CD4-positive, alpha-beta memory T cell (primary cell): ENCODE measurements around the gene MAP4K4. TPM values are rescaled to one million over a fixed set of nuclear protein-coding genes. Genes with fewer than 3 reads are reported as not detected.

ENCODE experiments used
- CTCF ChIA-PET: fragments of 350-600 bp; sonication (Branson Sonifier 250); formaldehyde crosslinking; loops from one replicate; lab custom pipeline; 2021; ENCODE audit warnings: inconsistent platforms; ENCODE audit not compliant: partially characterized antibody; lab: Charles Lee
- POLR2A ChIA-PET: fragments of 350-600 bp; sonication (Branson Sonifier 250); formaldehyde crosslinking; loops from one replicate; lab custom pipeline; 2021; ENCODE audit not compliant: partially characterized antibody; lab: Charles Lee
- DNase-seq, 5 donors: peaks; one replicate each; pipeline versions ENCODE4 v3.0.0 to v3.0.0-alpha.2; 2020 to 2022; ENCODE audit warnings: mixed read lengths in 1 of 5
- H3K27ac ChIP-seq: one replicate; pipeline ENCODE4 v1.7.0; 2013; ENCODE audit warnings: low read depth, low read length
- H3K27me3 ChIP-seq: 2 replicates; pipeline ENCODE4 v1.7.0; 2013; ENCODE audit warnings: mild to moderate bottlenecking, low read length, moderate library complexity; ENCODE audit not compliant: insufficient read depth
- H3K36me3 ChIP-seq: 2 replicates; pipeline ENCODE4 v1.7.0; 2013; ENCODE audit warnings: mild to moderate bottlenecking, low read length, moderate library complexity; ENCODE audit not compliant: insufficient read depth
- H3K4me1 ChIP-seq: 2 replicates; pipeline ENCODE4 v1.7.0; 2013; ENCODE audit warnings: mild to moderate bottlenecking, low read length, moderate library complexity; ENCODE audit not compliant: insufficient read depth
- H3K4me3 ChIP-seq, 2 donors: one replicate each; pipeline ENCODE4 v1.7.0; 2013; ENCODE audit warnings: low read length in 2 of 2, mild to moderate bottlenecking in 1 of 2
- H3K9me3 ChIP-seq, 2 donors: one replicate each; pipeline ENCODE4 v1.7.0; 2013; ENCODE audit warnings: low read length in 2 of 2, control low read depth in 1 of 2; ENCODE audit not compliant: control insufficient read depth in 1 of 2
- H3K27ac Mint-ChIP-seq, 7 donors: one replicate each; pipeline ENCODE4 v1.8.0; 2020 to 2021; ENCODE audit warnings: mixed read lengths in 7 of 7, mild to moderate bottlenecking in 6 of 7, inconsistent platforms in 3 of 7, moderate library complexity in 3 of 7
- H3K27me3 Mint-ChIP-seq, 2 donors: one replicate each; pipeline ENCODE4 v1.8.0; 2020 to 2021; ENCODE audit warnings: mixed read lengths in 2 of 2
- H3K36me3 Mint-ChIP-seq, 2 donors: one replicate each; pipeline ENCODE4 v1.8.0; 2020 to 2021; ENCODE audit warnings: mixed read lengths in 2 of 2, inconsistent platforms in 1 of 2, mild to moderate bottlenecking in 1 of 2
- H3K4me1 Mint-ChIP-seq, 4 donors: one replicate each; pipeline ENCODE4 v1.8.0; 2020 to 2021; ENCODE audit warnings: mixed read lengths in 4 of 4, mild to moderate bottlenecking in 1 of 4
- H3K4me3 Mint-ChIP-seq, 8 donors: one replicate each; pipeline ENCODE4 v1.8.0; 2020 to 2021; ENCODE audit warnings: mixed read lengths in 8 of 8, mild to moderate bottlenecking in 7 of 8, moderate library complexity in 6 of 8, inconsistent platforms in 3 of 8
- H3K9me3 Mint-ChIP-seq, 8 donors: one replicate each; pipeline ENCODE4 v1.8.0; 2020 to 2021; ENCODE audit warnings: mixed read lengths in 8 of 8, mild to moderate bottlenecking in 5 of 8, inconsistent platforms in 3 of 8, moderate library complexity in 1 of 8
- intact Hi-C: fragments of 100-400 bp; cut with micrococcal nuclease; formaldehyde crosslinking; loops from one replicate; pipeline ENCODE4 v1.15.1; 2023
- polyA plus RNA-seq, 2 donors: library from polyadenylated mRNA; unstranded; fragments of 300-500 nt; fragmentation: Illumina TruSeq; gene quantifications; one replicate each; pipeline ENCODE4 v1.2.3, GENCODE V29; 2021
- total RNA-seq, 2 experiments: library from RNA; stranded (reverse); gene quantifications; one replicate each; pipeline ENCODE4 v1.2.3, GENCODE V29; 2021

The MAP4K4 gene
- total and polyA plus RNA-seq, 4 experiments from 2014 or later, result 2.4 to 114 (median 62.2) TPM

DNA sequence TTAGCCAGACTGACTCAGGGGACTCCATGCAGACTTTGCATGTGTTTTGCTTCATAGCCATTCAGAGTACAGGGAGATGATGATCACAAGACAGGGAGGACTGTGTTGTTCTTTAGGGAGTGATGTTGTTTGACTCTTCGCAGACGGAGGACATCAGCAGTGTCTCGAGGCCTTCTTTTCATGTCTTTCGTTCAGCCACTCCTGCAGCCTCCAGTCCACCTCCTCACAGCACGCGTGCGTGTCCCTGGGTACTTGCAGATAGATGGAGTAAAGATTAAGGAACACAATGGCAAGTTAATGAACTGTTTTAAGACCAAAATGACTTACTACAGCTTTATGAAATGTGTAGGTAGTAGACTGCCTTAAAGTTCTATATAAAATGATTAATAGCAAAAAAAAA is 114.7 kb downstream of the MAP4K4 start:
- ChIA-PET CTCF (interaction anchor here (2.7 kb wide), 1 partner anchor 10 kb away, joined by 6 read pairs; no protein-coding TSS in a partner anchor), POLR2A (no interaction called here)
- DNase-seq, result no peak
- Histone ChIP-seq H3K9me3 (no peaks in the 10 kb centered on the region), H3K4me1 (peaks cover 47% of the 10 kb centered on the region), H3K27me3 (no peaks in the 10 kb centered on the region), H3K36me3 (no peaks in the 10 kb centered on the region), H3K4me3 (no peak overlapping the region), H3K27ac (no peak overlapping the region)
- Mint-ChIP-seq H3K4me3 (no peak overlapping the region), H3K27ac (no peak overlapping the region), H3K27me3 (no peaks in the 10 kb centered on the region), H3K9me3 (peaks cover 0 to 3% (median 0%) of the 10 kb centered on the region in 8 donors), H3K4me1 (peaks cover 51 to 76% (median 64%) of the 10 kb centered on the region in 4 donors), H3K36me3 (peaks cover 7 to 14% of the 10 kb centered on the region in 2 donors)
- intact Hi-C loops, result no loop called here

GRCh38 chr2:101814752-101815151 is 117.2 kb downstream of the MAP4K4 start:
- Histone ChIP-seq H3K4me1 (peaks cover 58% of the 10 kb centered on the region), H3K4me3 (no peak overlapping the region), H3K27ac (no peak overlapping the region), H3K9me3 (no peaks in the 10 kb centered on the region), H3K27me3 (no peaks in the 10 kb centered on the region), H3K36me3 (no peaks in the 10 kb centered on the region)
- H3K36me3 Mint-ChIP-seq, result peaks cover 4 to 10% of the 10 kb centered on the region in 2 donors
- no peaks in the 10 kb centered on the region for H3K27me3 Mint-ChIP-seq
- peaks cover 0 to 3% (median 0%) of the 10 kb centered on the region in 8 donors for H3K9me3 Mint-ChIP-seq
- H3K4me1 Mint-ChIP-seq, result peaks cover 62 to 83% (median 73%) of the 10 kb centered on the region in 4 donors
- ChIA-PET CTCF (interaction anchor here (0.9 to 1.6 kb wide), 4 partner anchors 10 to 396 kb away, joined by 3 to 5 read pairs (median 4); no protein-coding TSS in a partner anchor), POLR2A (no interaction called here)
- no peak for DNase-seq
- H3K27ac Mint-ChIP-seq, result peak overlapping the region in 5 of 7 donors; percentile 0 to 77 (median 60)
- intact Hi-C loops, result no loop called here
- peak overlapping the region in 1 of 8 donors; percentile 9 for H3K4me3 Mint-ChIP-seq

- no peaks in the 10 kb centered on the region for H3K27me3 ChIP-seq
- H3K9me3 ChIP-seq, result no peaks in the 10 kb centered on the region
- intact Hi-C loops, result no loop called here
- H3K36me3 ChIP-seq, result no peaks in the 10 kb centered on the region
- Mint-ChIP-seq H3K27ac (peak overlapping the region in 1 of 7 donors; percentile 42), H3K27me3 (no peaks in the 10 kb centered on the region), H3K36me3 (peaks cover 2 to 10% of the 10 kb centered on the region in 2 donors), H3K9me3 (peaks cover 0 to 3% (median 0%) of the 10 kb centered on the region in 8 donors), H3K4me1 (peaks cover 62 to 85% (median 73%) of the 10 kb centered on the region in 4 donors), H3K4me3 (no peak overlapping the region)
- no peak for DNase-seq
- ChIA-PET CTCF (interaction anchor here (1.0 to 1.6 kb wide), 3 partner anchors 13 to 396 kb away, joined by 3 to 5 read pairs (median 4); no protein-coding TSS in a partner anchor), POLR2A (no interaction called here)
- H3K4me3 ChIP-seq, result no peak overlapping the region
- H3K4me1 ChIP-seq, result peaks cover 57% of the 10 kb centered on the region
- no peak overlapping the region for H3K27ac ChIP-seq
Observed at GRCh38 chr2:101815154-101815553, 117.6 kb downstream of the MAP4K4 start.

DNA sequence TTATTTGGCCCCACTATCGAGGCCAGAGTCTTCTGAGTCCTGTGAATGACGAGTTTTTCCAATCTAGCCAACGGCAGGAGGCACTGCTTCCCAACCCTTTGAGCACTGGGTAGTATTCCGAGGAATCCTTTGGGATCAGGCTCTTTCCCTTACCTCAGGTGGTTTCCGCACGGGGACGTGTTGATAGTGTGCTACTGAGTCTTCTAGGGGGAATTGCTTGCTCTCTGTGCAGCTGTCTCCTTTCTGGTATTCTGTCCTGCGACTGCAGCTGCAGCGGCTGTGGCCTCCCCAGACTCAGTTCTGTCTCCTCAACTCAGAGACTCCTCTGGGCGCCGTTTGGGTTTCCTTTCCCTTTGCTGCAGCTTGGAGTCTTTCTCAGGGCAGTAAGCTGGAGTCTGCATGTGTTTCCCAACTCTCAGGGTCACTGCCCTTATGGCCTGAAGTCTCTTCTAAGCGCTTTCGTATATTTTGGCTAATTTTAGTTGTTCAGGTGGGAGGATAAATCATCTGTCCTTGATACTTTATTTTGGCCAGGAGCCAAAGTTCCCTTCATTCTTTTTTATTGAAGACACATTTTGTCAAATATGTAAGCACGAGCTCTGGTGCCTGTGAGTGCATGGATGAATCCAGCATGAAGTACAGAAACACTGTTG is 118.4 kb downstream of the MAP4K4 start:
- peaks cover 60 to 92% (median 77%) of the 10 kb centered on the region in 4 donors for H3K4me1 Mint-ChIP-seq

DNA sequence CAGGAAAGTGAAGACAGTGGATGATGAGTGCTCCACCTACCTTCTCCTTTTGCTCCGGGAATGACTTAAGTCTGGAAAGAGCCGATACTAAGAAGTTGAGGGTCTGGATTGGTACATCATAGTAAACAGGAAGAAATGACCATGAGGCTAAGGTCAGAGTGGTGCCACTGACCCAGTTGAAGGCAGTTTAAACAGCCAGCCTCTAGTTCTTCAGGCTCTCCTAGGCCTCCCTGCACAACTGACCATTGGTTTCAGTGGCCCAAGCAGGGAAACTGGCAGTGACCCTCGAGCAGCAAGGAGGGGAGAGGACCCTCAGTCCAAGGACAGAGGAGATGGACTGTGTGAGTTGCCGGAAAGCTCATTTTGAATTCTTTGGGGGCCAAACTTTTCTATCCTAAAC is 119.1 kb downstream of the MAP4K4 start:
- intact Hi-C loops, result no loop called here
- no peak overlapping the region for H3K27ac ChIP-seq
- no peaks in the 10 kb centered on the region for H3K27me3 ChIP-seq
- peaks cover 64% of the 10 kb centered on the region for H3K4me1 ChIP-seq
- peaks cover 60 to 94% (median 78%) of the 10 kb centered on the region in 4 donors for H3K4me1 Mint-ChIP-seq
- no peaks in the 10 kb centered on the region for H3K9me3 ChIP-seq
- no peak for DNase-seq
- H3K4me3 Mint-ChIP-seq, result no peak overlapping the region
- CTCF ChIA-PET, result interaction anchor here (1.8 kb wide), 1 partner anchor 12 kb away, joined by 4 read pairs; no protein-coding TSS in a partner anchor
- no peaks in the 10 kb centered on the region for H3K36me3 ChIP-seq
- H3K27me3 Mint-ChIP-seq, result no peaks in the 10 kb centered on the region
- H3K9me3 Mint-ChIP-seq, result no peaks in the 10 kb centered on the region
- POLR2A ChIA-PET, result no interaction called here
- H3K27ac Mint-ChIP-seq, result peak overlapping the region in 4 of 7 donors; percentile 42 to 57 (median 56)
- peaks cover 2 to 7% of the 10 kb centered on the region in 2 donors for H3K36me3 Mint-ChIP-seq
- no peak overlapping the region for H3K4me3 ChIP-seq

More for the DNA sequence above, 118.4 kb downstream of the MAP4K4 start:
- Mint-ChIP-seq H3K9me3 (peaks cover 0 to 3% (median 0%) of the 10 kb centered on the region in 8 donors), H3K27me3 (no peaks in the 10 kb centered on the region), H3K36me3 (peaks cover 2 to 10% of the 10 kb centered on the region in 2 donors), H3K27ac (peak overlapping the region in 4 of 7 donors; percentile 30 to 57 (median 45)), H3K4me3 (peak overlapping the region in 1 of 8 donors; percentile 3)
- no peak overlapping the region for H3K27ac ChIP-seq
- POLR2A ChIA-PET, result no interaction called here
- intact Hi-C loops, result no loop called here
- no peaks in the 10 kb centered on the region for H3K9me3 ChIP-seq
- H3K27me3 ChIP-seq, result no peaks in the 10 kb centered on the region
- H3K36me3 ChIP-seq, result no peaks in the 10 kb centered on the region
- no peak for DNase-seq
- peaks cover 63% of the 10 kb centered on the region for H3K4me1 ChIP-seq
- no peak overlapping the region for H3K4me3 ChIP-seq
- CTCF ChIA-PET, result interaction anchor here (1.6 kb wide), 1 partner anchor 19 kb away, joined by 3 read pairs; no protein-coding TSS in a partner anchor

- H3K36me3 ChIP-seq, result no peaks in the 10 kb centered on the region
- CTCF ChIA-PET, result interaction anchor here (1.8 to 2.0 kb wide), 2 partner anchors 11 to 14 kb away, joined by 4 to 7 read pairs; no protein-coding TSS in a partner anchor
- intact Hi-C loops, result no loop called here
- H3K9me3 ChIP-seq, result no peaks in the 10 kb centered on the region
- Mint-ChIP-seq H3K27me3 (no peaks in the 10 kb centered on the region), H3K9me3 (no peaks in the 10 kb centered on the region), H3K36me3 (peaks cover 0 to 2% of the 10 kb centered on the region in 2 donors), H3K27ac (peak overlapping the region; percentile 13 to 76 (median 42)), H3K4me1 (peaks cover 55 to 89% (median 71%) of the 10 kb centered on the region in 4 donors), H3K4me3 (peak overlapping the region in 1 of 8 donors; percentile 41)
- POLR2A ChIA-PET, result no interaction called here
- no peak overlapping the region for H3K4me3 ChIP-seq
- peaks cover 71% of the 10 kb centered on the region for H3K4me1 ChIP-seq
- H3K27ac ChIP-seq, result no peak overlapping the region
- H3K27me3 ChIP-seq, result no peaks in the 10 kb centered on the region
- no peak for DNase-seq
Observed at GRCh38 chr2:101817481-101817880, 120.0 kb downstream of the MAP4K4 start.
